HPDE6-E6E7 (cell line): ENCODE data around the gene ZBTB25.
A peak's percentile ranks its signal among the peaks of the same experiment; 100 is the strongest.
"Not testable (repeated sequence)": the region's sequence is repeated elsewhere in the genome, so short reads cannot be mapped to it uniquely, and the experiment has no call there.

Source experiments
- DNase-seq: peaks from one replicate; pipeline ENCODE4 v3.0.0; 2011; ENCODE audit warnings: missing footprints; ENCODE audit errors: extremely low spot score

ZBTB25 gene

GRCh38 chr14:64503434-64504309, at the start of gene ZBTB25:
TSS of gene ZBTB25 (minus strand) at chr14:64503838. CDS start at chr14:64490533, 13,305 bp downstream.
- DNase-seq: peak; percentile 73

- DNase-seq: no peak
Measured at GRCh38 chr14:64550621-64551333, 47.1 kb upstream of the ZBTB25 start.

DNA sequence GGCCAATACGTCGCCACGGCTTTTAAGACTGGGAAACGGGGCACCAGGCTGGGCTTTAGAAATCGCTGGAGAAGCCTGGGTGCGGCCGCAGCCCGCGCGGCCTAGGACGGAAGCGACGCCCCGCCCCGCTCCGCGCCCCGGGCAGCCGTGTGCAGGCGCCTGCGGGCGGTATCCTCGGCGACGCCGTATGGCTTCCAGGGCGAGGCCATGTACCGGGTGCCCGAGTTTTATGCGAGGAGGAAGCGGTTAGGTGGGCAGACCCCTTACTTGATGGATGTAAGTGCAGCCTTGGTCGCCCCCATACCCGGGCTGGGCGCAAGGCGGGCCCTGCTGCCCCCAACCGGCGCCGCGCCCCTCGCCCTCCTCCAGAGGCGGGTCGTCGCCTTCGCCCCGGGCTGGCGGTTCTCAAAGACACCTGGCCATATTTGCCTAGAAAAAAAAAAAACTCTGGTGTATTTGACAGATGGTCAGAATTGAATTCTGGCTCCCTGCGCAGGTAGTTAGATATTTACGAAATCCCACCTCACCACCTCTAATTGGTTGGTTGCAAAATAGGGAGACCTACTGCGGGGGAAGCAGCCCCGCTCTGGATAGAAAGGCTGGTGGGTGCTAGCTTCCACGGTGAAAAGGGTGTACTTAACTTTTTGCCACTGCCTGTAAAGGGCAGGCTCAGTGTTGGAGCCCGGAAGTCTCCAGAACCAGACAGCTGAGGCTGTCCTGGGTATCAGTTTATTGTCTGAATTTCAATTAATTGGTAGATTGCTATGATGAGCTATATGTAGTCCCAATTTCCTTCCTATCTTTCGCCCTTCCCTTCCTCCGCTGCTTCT, 46.4 kb upstream of the ZBTB25 start, which contains the start of gene PPP1R36:
PPP1R36 (plus strand) TSS at position 171 of the 830 bp plus-strand sequence; CDS start at position 208, 37 bp downstream.
- DNase-seq: peak; percentile 45

DNA sequence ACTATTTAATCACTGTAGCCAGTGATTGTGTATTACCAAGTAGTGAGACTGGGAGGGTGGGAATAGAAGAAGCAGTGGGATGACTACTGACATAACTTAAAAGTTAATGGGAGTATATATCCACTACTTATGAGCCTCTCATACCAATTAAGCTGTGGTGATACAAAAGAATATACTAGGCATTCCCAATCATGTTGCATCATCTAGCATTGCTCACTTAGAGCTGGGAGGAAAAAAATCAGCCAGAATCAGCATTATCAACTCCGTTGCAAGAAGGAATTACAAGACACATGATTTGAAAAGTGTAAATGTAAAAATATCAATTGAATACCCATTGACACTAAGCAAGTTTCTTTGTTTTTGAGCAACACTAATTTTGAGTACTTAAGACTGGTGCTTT, 45.4 kb upstream of the ZBTB25 start:
- DNase-seq: no peak

- DNase-seq: no peak
Measured at GRCh38 chr14:64544607-64545312, 41.1 kb upstream of the ZBTB25 start.

DNA sequence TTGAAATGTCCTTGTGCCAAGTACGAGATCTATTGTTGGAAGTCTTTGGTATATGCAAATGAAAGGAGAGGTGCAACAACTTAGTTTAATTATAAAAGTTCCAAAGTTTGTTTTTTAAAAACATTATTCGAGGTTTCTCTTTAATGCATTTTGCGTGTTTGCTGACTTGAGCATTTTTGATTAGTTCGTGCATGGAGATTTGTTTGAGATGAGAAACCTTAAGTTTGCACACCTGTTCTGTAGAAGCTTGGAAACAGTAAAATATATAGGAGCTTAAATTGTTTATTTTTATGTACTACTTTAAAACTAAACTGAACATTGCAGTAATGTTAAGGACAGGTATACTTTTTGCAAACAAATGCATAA, 39.2 kb upstream of the ZBTB25 start:
- DNase-seq: no peak

DNA sequence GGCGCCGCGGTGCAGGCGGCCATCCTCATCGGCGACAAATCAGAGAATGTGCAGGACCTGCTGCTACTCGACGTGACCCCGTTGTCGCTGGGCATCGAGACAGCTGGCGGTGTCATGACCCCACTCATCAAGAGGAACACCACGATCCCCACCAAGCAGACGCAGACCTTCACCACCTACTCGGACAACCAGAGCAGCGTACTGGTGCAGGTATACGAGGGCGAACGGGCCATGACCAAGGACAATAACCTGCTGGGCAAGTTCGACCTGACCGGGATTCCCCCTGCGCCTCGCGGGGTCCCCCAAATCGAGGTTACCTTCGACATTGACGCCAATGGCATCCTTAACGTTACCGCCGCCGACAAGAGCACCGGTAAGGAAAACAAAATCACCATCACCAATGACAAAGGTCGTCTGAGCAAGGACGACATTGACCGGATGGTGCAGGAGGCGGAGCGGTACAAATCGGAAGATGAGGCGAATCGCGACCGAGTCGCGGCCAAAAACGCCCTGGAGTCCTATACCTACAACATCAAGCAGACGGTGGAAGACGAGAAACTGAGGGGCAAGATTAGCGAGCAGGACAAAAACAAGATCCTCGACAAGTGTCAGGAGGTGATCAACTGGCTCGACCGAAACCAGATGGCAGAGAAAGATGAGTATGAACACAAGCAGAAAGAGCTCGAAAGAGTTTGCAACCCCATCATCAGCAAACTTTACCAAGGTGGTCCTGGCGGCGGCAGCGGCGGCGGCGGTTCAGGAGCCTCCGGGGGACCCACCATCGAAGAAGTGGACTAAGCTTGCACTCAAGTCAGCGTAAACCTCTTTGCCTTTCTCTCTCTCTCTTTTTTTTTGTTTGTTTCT, 38.6 kb upstream of the ZBTB25 start:
- no peak for DNase-seq

DNA sequence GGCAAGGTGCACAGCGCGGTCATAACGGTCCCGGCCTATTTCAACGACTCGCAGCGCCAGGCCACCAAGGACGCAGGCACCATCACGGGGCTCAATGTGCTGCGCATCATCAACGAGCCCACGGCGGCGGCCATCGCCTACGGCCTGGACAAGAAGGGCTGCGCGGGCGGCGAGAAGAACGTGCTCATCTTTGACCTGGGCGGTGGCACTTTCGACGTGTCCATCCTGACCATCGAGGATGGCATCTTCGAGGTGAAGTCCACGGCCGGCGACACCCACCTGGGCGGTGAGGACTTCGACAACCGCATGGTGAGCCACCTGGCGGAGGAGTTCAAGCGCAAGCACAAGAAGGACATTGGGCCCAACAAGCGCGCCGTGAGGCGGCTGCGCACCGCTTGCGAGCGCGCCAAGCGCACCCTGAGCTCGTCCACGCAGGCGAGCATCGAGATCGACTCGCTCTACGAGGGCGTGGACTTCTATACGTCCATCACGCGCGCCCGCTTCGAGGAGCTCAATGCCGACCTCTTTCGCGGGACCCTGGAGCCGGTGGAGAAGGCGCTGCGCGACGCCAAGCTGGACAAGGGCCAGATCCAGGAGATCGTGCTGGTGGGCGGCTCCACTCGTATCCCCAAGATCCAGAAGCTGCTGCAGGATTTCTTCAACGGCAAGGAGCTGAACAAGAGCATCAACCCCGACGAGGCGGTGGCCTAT, 37.8 kb upstream of the ZBTB25 start:
- DNase-seq: no peak

GRCh38 chr14:64540208-64541202, 36.9 kb upstream of the ZBTB25 start, which contains the start of gene HSPA2:
TSS of gene HSPA2 (plus strand) at chr14:64540741. CDS start at chr14:64540850, 109 bp downstream.
- DNase-seq: peak; percentile 99

GRCh38 chr14:64536488-64537245, 33.0 kb upstream of the ZBTB25 start:
- no peak for DNase-seq

DNA sequence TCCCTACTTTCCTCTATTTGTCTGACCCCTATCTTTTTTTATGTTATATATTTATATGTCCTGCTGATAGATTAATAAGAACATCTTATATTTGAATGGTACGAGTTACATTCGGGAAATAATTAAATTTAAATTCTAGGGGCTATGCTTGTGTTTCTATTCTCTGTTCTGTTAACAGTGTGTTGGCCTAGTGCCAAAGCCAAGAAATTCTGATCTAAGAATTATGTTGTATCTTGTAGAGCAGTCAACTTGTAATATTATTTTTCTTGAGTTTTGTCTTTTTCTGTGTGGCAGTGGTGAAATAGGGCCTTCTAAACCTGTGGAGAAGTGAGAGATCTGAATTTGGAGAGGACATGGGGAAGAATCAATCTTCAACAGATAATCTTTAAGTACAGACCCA, 27.9 kb upstream of the ZBTB25 start:
- DNase-seq: no peak

- no peak for DNase-seq
Measured at GRCh38 chr14:64525354-64525753, 21.7 kb upstream of the ZBTB25 start.

DNA sequence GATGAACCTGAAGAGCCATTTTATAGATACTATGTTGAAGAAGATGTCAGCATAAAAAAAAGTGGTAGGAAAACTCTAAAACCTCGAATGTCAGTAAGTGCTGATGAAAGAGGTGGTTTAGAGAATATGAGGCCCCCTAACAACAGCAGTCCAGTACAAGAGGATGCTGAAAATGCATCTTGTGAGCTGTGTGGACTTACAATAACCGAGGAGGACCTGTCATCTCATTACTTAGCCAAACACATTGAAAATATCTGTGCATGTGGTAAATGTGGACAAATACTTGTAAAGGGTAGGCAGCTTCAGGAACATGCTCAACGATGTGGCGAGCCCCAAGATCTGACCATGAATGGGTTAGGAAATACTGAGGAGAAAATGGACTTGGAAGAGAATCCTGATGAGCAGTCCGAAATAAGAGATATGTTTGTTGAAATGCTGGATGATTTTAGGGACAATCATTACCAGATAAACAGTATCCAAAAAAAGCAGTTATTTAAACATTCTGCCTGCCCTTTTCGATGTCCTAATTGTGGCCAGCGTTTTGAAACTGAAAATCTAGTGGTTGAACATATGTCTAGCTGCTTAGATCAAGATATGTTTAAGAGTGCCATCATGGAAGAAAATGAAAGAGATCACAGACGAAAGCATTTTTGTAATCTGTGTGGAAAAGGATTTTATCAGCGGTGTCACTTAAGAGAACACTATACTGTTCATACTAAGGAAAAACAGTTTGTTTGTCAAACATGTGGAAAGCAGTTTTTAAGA, 19.1 kb upstream of the ZBTB25 start:
- DNase-seq: no peak

DNA sequence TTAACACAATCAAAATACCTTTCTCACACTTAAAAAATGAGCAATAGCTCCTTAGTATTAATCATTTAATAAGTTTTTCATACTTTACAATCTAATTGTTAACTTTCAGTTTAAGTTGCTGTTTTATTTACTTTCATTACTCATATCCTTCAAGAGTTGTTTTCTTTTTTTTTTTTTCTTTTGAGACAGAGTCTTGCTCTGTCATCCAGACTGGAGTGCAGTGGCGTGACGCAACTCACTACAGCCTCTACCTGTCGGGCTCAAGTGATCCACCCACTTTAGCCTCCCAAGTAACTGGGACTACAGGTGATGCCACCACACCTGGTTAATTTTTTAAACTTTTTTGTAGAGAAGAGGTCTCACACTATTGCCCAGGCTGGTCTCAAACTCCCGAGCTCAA, 17.1 kb upstream of the ZBTB25 start:
- no peak for DNase-seq

DNA sequence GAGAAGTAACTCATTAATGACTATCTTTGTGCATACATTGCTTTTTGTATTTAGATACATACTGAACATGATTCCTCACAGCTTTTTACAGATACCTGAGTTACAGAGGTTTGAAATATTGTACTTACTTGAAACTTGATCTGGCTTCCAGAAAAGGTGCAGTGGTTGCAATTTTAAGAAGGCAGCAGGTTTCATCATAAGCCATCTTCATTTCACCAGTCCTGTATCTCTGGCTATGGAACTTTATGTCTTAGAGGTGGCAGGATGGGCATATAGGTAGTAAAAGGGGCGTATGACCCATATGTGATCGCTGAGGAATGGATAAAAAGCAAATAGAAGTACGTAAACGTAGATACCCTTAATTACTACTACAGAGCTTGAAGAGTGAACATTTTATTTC, 14.6 kb upstream of the ZBTB25 start:
- no peak for DNase-seq

GRCh38 chr14:64517667-64518066, 14.0 kb upstream of the ZBTB25 start:
- DNase-seq: not testable (repeated sequence)

- no peak for DNase-seq
Measured at GRCh38 chr14:64516969-64517368, 13.3 kb upstream of the ZBTB25 start.
